Stimulated activated effector memory CD8-positive, alpha-beta T cell treated with anti-CD3 and anti-CD28 coated beads, Interleukin-12 subunit alpha, Interleukin-12 subunit beta, amount 100 ng/mL, for 72 hours (primary cell): ENCODE data around the gene MAGEL2.
"Not testable (repeated sequence)": the region's sequence is repeated elsewhere in the genome, so short reads cannot be mapped to it uniquely, and the experiment has no call there.

ENCODE experiments used
- ATAC-seq: fragments of 150-1000 bp; cut with Tn5 transposase; 2 replicates; pipeline ENCODE4 v1.10.0; 2021
- DNase-seq, 2 donors: peaks; one replicate each; pipeline ENCODE4 v3.0.0; 2021 to 2022; ENCODE audit warnings: low spot score in 2 of 2
- H3K27ac Mint-ChIP-seq: one replicate; pipeline ENCODE4 v1.8.0; 2022; ENCODE audit warnings: mild to moderate bottlenecking, mixed read lengths
- H3K36me3 Mint-ChIP-seq: one replicate; pipeline ENCODE4 v1.8.0; 2022; ENCODE audit warnings: mild to moderate bottlenecking, mixed read lengths
- H3K4me1 Mint-ChIP-seq: one replicate; pipeline ENCODE4 v1.8.0; 2022; ENCODE audit warnings: mixed read lengths
- H3K4me3 Mint-ChIP-seq: one replicate; pipeline ENCODE4 v1.8.0; 2022; ENCODE audit warnings: mild to moderate bottlenecking, mixed read lengths
- H3K9me3 Mint-ChIP-seq: one replicate; pipeline ENCODE4 v1.8.0; 2022; ENCODE audit warnings: mixed read lengths

The MAGEL2 gene

GRCh38 chr15:23644829-23645228 is 2.8 kb downstream of the MAGEL2 start:
- H3K4me3 Mint-ChIP-seq: no peak overlapping the region
- no peak overlapping the region for H3K27ac Mint-ChIP-seq
- no peaks in the 10 kb centered on the region for H3K36me3 Mint-ChIP-seq
- no peaks in the 10 kb centered on the region for H3K9me3 Mint-ChIP-seq
- peak; percentile 13 for ATAC-seq
- H3K4me1 Mint-ChIP-seq: no peaks in the 10 kb centered on the region
- DNase-seq: no peak

GRCh38 chr15:23642413-23643044 is 5.1 kb downstream of the MAGEL2 start:
- no peaks in the 10 kb centered on the region for H3K9me3 Mint-ChIP-seq
- ATAC-seq (peak; percentile 43), DNase-seq (no peak)
- no peak overlapping the region for H3K4me3 Mint-ChIP-seq
- H3K36me3 Mint-ChIP-seq: no peaks in the 10 kb centered on the region
- no peak overlapping the region for H3K27ac Mint-ChIP-seq
- no peaks in the 10 kb centered on the region for H3K4me1 Mint-ChIP-seq

GRCh38 chr15:23634181-23634580 is 13.5 kb downstream of the MAGEL2 start:
- DNase-seq (no peak), ATAC-seq (no peak)
- no peaks in the 10 kb centered on the region for H3K9me3 Mint-ChIP-seq
- no peaks in the 10 kb centered on the region for H3K36me3 Mint-ChIP-seq
- no peak overlapping the region for H3K27ac Mint-ChIP-seq
- no peak overlapping the region for H3K4me3 Mint-ChIP-seq
- H3K4me1 Mint-ChIP-seq: no peaks in the 10 kb centered on the region

DNA sequence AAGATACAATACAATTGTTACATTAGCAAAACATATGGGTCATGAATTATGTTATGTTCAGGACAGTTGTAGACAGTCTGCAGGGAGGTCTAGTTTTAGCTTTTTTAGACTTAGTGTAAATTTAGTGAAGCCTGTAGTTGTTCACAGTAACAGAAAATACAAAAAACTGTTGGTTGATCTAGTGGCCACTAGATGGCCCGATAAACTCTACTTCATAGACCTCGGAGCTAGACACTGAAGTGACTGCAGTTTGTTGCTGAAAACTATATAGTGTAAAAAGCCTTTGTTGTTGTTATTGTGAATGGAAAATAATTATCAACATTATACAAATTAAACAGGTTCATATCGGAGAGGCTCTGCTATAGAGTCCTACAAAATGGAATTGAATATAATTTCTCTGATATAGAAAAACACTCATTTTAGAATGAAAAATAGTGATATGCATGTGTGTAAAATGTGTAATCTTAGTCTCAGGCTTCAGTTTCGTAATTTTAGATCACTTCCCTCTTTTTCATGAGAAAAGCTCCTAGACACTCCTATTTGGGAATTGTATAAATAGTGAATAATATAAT is 18.3 kb downstream of the MAGEL2 start:
- no peak for ATAC-seq
- no peaks in the 10 kb centered on the region for H3K36me3 Mint-ChIP-seq
- no peak overlapping the region for H3K4me3 Mint-ChIP-seq
- DNase-seq: no peak
- no peaks in the 10 kb centered on the region for H3K9me3 Mint-ChIP-seq
- no peak overlapping the region for H3K27ac Mint-ChIP-seq
- H3K4me1 Mint-ChIP-seq: no peaks in the 10 kb centered on the region

DNA sequence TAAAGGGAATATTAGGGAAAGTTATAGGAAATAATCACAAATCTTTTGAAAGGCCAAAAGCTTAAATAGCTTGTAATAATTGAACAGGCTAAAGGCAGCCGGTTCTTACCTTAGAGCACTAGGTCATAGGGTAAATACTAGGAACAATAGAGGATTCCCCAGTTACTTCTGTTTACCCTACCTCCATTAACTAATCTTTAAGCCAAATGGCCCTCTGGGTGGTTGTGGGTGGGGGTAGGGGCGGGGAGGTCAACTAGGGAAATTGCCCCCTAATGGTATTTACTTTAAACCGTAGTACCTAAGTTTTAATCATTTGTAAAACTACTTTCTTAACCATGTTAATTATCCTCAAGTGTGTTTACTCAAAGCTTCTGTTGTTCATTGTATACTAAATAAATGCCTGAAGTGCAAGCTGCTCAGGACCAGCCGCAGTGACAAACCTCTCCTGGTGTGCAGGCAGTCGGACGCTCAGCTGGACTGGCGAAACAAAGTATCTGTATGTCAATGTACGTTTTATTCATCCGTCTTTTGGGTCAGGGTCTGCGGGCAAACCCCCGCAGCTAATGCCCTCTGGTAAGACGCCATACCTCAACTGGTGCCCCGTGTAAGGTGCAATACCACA is 18.9 kb downstream of the MAGEL2 start:
- Mint-ChIP-seq H3K4me3 (no peak overlapping the region), H3K36me3 (no peaks in the 10 kb centered on the region), H3K27ac (no peak overlapping the region), H3K4me1 (no peaks in the 10 kb centered on the region), H3K9me3 (no peaks in the 10 kb centered on the region)
- DNase-seq (no peak), ATAC-seq (no peak)

DNA sequence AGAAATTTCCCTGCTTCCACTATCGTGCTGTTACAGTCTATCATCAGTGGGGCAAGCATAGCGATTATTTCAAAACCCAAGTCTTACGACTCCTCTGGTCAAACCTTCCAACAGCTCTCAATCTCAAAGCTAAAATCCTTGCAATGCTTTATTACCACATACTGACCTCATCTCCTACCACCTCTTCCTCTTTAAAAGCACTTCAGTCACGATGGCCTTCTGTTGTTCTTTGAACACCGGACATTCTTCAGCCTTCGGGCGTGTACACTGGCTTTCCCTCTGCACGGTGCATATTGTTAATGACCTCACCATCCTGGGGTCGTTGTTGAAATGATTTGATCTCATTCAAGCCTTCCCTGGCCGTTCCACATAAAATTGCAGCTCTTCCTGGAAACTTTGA is 31.1 kb downstream of the MAGEL2 start:
- no peak for ATAC-seq
- no peak overlapping the region for H3K4me3 Mint-ChIP-seq
- H3K27ac Mint-ChIP-seq: no peak overlapping the region
- no peaks in the 10 kb centered on the region for H3K4me1 Mint-ChIP-seq
- H3K36me3 Mint-ChIP-seq: no peaks in the 10 kb centered on the region
- no peak for DNase-seq
- H3K9me3 Mint-ChIP-seq: peaks cover 8% of the 10 kb centered on the region

- Mint-ChIP-seq H3K36me3 (no peaks in the 10 kb centered on the region), H3K27ac (no peak overlapping the region), H3K9me3 (peaks cover 2% of the 10 kb centered on the region), H3K4me1 (no peaks in the 10 kb centered on the region), H3K4me3 (no peak overlapping the region)
- ATAC-seq (peak; percentile 8), DNase-seq (no peak)
These were observed 41.4 kb downstream of the MAGEL2 start for GRCh38 chr15:23606226-23606625.

GRCh38 chr15:23602124-23602523 is 45.5 kb downstream of the MAGEL2 start:
- Mint-ChIP-seq H3K4me1 (no peaks in the 10 kb centered on the region), H3K4me3 (no peak overlapping the region), H3K36me3 (no peaks in the 10 kb centered on the region), H3K9me3 (peaks cover 2% of the 10 kb centered on the region), H3K27ac (no peak overlapping the region)
- ATAC-seq: no peak
- no peak for DNase-seq

DNA sequence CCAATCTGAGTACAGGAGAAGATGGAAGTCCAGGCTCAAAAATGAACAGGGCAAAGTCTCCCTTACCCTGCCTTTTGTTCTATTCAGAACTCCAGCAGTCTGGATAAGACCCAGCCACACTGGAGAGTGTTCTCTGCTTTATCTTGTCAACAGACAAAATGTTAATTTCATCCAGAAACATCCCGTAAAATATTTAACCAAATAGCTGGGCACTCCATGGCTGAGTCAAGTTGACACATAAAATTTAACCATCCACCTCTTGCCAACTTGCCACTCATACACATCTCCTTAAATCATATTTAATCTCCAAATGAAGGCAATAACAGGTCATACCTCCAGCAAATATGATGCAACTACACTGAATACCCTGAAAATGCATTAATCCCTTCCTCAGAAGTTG is 48.6 kb downstream of the MAGEL2 start:
- no peaks in the 10 kb centered on the region for H3K4me1 Mint-ChIP-seq
- DNase-seq (no peak), ATAC-seq (no peak)
- H3K36me3 Mint-ChIP-seq: no peaks in the 10 kb centered on the region
- no peaks in the 10 kb centered on the region for H3K9me3 Mint-ChIP-seq
- H3K4me3 Mint-ChIP-seq: no peak overlapping the region
- H3K27ac Mint-ChIP-seq: no peak overlapping the region

GRCh38 chr15:23597278-23597677 is 50.4 kb downstream of the MAGEL2 start:
- not testable (repeated sequence) for H3K4me3 Mint-ChIP-seq, H3K9me3 Mint-ChIP-seq, DNase-seq, H3K36me3 Mint-ChIP-seq, H3K27ac Mint-ChIP-seq, H3K4me1 Mint-ChIP-seq, ATAC-seq

DNA sequence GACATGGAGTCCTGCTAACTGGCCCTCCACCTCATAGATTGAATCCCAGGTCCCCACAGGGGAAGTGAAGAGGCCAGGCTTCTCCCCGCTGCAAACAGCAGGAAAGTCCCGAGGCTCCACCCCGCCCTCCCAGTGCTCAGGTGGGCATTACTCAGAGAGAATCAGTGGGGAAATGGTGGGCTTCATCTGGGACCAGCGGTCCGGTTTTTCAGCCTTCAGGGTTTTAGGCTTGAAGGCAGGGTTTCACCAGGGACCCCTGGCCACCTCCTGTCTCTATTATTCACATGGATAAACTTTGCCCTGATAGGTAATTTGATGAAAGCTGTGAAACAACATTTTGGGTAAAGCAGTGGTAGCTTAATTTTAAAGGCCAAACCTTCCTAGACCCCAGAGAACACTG is 50.9 kb downstream of the MAGEL2 start:
- Mint-ChIP-seq H3K4me3 (no peak overlapping the region), H3K9me3 (no peaks in the 10 kb centered on the region), H3K27ac (no peak overlapping the region), H3K36me3 (no peaks in the 10 kb centered on the region), H3K4me1 (no peaks in the 10 kb centered on the region)
- DNase-seq (no peak), ATAC-seq (no peak)

DNA sequence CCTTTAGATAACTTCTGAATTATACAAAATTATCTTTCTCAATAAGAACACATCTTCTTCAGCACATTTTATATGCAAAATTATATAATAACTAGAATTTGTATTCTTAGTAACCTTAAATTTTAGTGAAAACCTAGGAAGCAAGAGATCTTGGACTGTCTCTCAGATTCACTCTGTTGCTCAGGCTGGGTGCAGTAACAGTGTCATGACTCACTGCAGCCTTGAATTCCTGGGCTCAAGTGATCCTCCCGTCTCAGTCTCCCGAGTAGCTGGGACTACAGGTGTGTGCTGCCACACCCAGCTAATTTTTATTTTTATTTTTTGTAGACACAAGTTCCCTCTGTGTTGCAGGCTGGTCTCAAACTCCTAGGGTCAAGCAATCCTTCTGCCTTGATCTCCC is 52.3 kb downstream of the MAGEL2 start:
- DNase-seq: no peak
- Mint-ChIP-seq H3K4me1 (no peaks in the 10 kb centered on the region), H3K4me3 (no peak overlapping the region), H3K36me3 (no peaks in the 10 kb centered on the region), H3K9me3 (peaks cover 2% of the 10 kb centered on the region), H3K27ac (no peak overlapping the region)
- ATAC-seq: no peak

GRCh38 chr15:23594252-23594770 is 53.4 kb downstream of the MAGEL2 start:
- Mint-ChIP-seq H3K27ac (no peak overlapping the region), H3K36me3 (no peaks in the 10 kb centered on the region), H3K4me3 (no peak overlapping the region), H3K4me1 (no peaks in the 10 kb centered on the region), H3K9me3 (peaks cover 4% of the 10 kb centered on the region)
- no peak for ATAC-seq
- no peak for DNase-seq
